HG02973 (cell line): Measurements from ENCODE around the gene DTNA.

Experiments used
- ATAC-seq: cut with Tn5 transposase; IDR thresholded peaks from one replicate; pipeline ENCODE4 v1.9.1; 2021; ENCODE audit warnings: moderate library complexity; ENCODE audit not compliant: unreplicated experiment

DTNA gene

DNA sequence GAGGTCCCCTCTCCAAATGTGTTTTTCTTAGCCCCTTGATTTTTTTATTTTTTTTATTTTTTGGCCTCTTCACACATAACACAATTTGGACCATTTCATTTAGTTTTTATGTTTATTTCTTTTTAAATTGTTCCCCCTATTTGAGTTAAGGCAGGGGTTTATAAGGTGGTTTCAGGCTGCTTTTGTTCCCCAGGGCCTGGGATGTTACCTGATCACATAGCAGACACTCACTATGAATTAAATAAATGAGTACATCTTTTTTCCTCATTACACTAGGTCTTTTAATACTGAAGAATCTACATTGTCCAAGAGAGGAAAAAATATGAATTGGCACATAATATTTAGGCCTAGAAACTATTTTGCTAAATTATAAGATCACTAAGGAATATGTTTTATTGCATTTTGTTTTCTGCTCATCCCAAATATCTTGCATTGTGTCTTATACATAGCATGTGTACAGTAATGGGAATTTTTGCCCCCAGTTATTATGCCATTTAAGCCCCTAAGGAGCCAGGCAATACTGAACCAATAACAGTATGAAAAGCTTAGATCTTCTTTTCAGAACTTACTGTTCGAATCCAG, 218.7 kb downstream of the DTNA start:
- ATAC-seq, result no peak

GRCh38 chr18:34929336-34929780, 219.3 kb downstream of the DTNA start:
- ATAC-seq, result no peak

DNA sequence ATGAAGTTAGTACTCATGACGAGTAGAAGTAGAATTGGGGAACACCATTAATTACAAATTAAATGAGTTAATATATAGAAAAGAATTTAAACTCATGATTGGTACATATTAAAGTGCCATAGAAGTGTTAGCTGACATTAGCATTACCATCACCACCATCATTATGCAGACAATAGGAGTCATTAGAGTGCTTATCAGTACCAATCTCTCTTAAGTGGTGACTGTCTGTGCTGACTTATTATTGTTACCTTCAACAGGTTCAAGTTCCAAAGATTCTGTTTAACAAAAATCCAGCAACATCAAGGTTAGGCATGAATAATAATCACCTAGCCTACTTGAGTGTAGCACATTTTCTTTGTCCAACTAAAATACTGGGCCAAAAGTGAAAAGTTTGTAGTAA, 222.3 kb downstream of the DTNA start:
- no peak for ATAC-seq

DNA sequence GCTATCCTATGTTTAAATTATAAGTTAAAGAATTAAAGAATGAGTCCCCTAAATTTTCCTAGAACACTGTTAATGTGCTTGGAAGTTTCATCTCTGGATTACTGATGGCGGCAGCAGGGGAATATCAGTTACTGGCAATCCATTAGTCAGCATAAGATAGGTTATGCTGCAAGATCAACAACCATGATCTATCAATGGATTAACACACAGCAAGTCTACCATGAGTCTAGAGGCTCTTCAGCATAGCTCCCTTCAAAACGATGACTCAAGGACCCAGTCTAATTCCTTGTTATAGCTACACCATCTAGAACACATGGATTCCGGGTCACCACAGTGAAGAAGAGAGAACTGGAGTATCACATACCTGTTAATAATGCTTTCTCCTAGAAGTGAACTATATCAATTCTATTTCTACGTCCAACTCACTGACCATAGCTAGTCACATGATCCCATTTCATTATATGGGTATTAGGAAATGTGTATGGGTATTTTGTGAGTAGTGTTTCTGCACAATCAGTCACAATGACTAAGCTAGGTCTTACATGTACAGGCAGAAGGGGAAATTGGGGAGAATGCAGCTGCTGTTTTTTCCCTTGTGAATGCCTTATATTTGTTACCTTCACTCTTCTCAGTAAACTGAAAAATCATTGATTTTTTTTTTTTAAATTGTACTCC, 222.8 kb downstream of the DTNA start:
- no peak for ATAC-seq

GRCh38 chr18:34933909-34934661, 224.0 kb downstream of the DTNA start:
- no peak for ATAC-seq

DNA sequence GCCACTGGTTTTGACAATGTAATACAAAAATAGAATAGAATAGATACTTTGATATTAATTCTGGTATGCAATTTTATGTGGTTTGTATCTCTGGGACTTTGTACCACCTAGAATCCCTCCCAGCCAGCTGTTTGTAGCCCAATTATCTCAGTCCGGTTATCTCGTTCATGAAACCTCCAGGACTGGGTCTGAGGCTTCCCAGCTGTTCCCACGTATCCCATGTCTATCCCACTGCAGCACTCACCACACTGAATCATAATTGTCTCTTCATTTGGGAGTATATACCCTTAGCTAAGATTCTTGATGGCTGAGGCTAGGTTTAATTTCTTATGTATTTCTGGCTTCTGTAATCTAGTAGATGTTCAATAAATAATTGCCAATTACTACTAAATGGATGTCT, 226.7 kb downstream of the DTNA start:
- ATAC-seq, result no peak

DNA sequence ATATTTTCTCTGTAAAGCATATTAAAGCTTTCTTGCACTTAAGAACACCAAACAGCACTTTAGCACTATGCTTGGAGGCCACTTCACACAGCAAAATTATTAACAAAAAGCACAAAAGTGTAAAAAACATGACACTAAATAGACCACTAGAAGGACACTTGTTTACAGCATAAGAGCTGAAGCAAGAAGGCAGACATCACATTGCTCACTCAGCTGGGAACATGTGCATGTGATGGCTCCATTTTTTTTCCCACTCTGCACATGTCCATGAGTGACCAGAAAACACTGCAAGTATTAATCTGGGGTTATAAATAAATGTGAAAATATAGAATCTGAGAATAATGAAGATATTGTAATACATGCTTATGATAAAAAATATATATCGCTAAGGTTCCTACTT, 228.0 kb downstream of the DTNA start:
- ATAC-seq, result no peak
